ENCODE data around the gene NRK.

The NRK gene

DNA sequence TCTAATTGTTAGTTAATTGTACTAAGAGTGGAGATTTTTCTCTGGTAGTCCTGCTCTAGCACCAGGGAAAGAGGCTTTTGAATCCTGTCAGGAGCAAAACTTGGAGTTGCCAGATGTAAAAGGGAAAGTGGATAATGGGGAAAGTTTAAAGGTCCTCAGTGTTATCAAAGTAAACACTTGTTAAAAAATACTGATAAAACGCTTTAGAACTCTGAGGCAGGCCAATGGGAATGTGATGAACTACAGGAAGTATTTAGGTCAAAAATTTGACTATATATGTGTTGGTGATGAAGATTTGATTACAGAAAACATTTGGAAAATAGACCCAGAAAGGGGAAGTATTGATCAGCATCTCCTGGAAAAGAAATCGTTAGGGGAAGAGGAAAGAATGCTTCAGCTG, 183.3 kb downstream of the NRK start:
- no peak for FAIRE-seq
- DNase-seq (ENCODE audit: insufficient read length), result no peak
- TF ChIP-seq POLR2AphosphoS5 (IDR thresholded peaks at IDR 0.05; ENCODE audit: low read depth, low read length) (no peak), TAF1 (IDR thresholded peaks at IDR 0.05; ENCODE audit: borderline replicate concordance, low read depth, low read length) (no peak), POLR2A (IDR thresholded peaks at IDR 0.05; ENCODE audit: low read depth, low read length) (no peak)

DNA sequence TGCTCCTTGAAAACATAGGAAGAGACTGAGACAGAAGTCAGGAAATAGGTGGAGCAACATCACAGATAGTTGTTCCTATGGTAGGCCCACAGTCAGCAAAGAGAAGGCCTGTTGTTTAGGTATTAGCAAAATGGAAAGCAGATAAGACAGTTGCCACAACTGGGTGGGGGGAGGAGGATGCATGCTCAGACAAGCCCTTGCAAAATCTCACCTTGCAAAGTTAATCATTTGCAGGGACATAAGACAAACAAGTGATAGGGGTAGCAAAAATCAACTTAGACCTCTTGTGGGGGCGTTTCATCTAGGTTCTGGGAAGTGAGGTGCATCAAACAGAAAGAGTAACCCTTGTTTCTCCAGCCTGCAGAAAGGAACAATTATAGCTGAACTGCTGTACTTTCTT, 185.5 kb downstream of the NRK start:
- no peak for FAIRE-seq
- no peak for DNase-seq (ENCODE audit: insufficient read length)
- TF ChIP-seq POLR2AphosphoS5 (IDR thresholded peaks at IDR 0.05; ENCODE audit: low read depth, low read length) (no peak), TAF1 (IDR thresholded peaks at IDR 0.05; ENCODE audit: borderline replicate concordance, low read depth, low read length) (no peak), POLR2A (IDR thresholded peaks at IDR 0.05; ENCODE audit: low read depth, low read length) (no peak)

Measured in GM12892 (cell line).